Measurements from ENCODE around the gene BCAT1.

BCAT1 gene

DNA sequence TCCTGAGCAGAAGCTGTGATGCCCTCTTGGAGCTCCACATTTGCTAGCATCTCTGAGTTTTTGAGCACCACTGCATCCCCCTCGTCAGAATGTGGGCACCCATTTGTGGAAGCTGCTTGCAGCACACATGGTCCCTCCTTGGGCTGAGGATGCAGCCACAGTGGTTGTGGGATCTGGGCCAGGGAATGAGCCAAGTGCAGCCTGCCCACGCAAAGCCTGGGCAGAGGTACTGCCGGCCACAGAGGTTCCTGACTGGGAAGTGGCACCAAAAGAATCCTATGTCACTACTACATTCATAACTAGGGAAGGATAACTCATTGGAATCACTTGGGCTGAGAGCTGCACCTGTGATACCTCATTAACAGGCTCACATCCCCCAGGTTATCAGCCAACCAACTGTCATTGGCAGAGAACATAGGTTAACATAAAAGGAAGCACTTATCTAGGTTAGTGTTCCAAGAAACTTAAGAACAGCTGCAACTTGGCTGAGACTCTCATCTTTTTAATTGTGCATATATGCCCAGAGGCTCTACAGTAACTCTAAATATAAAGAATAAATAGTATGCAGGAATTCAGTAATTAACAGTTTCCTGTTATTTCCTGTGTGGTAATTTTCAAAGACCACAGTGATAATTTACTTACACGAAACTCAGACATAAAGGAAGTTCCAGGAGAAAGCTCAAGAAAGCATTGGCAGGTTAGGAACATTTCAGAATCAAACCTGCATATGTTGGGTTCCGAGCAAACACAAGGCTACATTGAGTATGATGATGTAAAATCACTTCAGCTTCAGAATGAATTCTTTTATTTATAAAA lies 145.3 kb downstream of the BCAT1 start:
- no peak for DNase-seq

DNA sequence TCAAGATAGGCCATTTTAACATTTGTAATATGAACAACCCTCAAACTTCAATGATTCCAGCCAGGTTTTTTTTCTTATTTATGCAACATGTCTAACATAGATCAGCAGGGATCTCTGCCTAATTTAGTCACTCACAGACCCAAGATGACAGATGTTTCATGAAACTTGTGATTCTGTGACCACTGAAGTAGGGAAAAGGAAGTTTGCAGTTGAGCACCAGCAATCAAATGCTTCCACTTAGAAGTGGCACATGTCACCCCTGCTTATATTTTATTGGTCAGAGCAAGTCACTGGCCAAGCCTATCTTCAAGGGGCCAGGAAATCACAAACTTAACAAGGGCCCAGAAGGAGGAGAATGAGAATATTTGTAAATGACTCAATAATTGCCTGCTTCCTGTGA lies 150.6 kb downstream of the BCAT1 start:
- no peak for DNase-seq

DNA sequence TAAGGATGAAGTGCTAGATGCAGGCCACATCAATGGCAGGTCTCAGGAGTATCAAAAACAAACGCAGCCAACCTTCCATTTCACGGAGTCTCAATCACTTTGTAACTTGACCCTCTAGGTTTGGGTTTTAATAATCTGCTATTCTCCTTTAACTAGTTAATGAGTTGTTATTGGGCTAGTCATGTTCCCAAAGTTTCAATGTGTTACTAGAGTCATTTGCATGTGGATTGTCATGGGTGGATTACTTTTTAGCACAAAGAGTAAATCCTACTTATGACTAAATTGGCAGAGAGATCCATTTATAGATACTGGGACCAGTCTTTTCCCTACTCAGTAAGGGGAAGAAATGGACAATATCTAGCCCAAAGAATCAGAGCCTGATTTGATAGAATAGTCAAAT lies 151.0 kb downstream of the BCAT1 start:
- no peak for DNase-seq

DNA sequence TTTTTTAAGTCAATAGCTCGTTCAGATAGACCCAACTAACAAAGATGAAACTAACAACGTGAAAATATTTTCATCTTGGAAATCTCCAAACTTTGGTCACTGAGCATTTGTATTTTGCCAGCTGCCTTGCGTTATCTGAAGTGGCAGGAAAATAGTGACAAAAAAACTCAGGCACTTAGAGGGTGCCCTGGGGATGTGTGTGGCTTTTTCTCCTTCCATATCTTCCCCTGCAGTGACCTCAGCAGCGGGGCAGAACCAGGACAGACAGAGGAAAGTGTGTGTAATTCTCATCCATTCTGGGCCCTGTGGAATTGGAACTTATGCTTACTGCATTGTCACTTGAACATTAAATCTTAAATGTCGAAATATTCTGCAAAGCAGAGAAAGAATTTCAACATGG lies 152.0 kb downstream of the BCAT1 start:
- no peak for DNase-seq

DNA sequence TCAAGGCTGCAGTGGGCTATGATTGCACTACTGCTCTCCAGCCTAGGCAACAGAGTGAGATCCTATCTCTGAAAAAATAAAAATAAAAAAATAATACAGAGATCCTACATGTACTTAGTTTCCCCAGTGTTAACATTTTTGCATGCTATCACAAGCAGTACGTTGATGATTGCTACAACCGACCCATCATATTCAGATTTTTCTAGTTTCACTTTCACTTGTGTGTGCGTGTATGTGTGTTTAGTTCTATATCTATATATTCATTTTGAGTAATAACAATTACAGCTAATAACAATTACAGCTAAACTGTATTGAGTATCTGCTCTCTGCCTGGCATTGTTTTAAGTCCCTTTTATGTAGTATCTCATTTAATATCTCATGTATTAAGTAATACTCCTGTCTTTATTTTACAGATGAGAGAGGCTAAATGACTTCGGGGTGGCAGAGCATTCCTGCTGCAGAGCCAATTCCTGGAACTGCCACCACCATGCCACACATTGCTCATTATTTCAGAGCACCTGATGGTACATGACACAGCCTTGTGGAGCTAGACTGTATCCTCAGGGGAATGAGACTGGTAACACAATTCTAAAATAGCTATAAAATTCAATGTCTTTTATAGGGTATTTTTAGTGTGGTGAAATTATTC lies 153.1 kb downstream of the BCAT1 start:
- DNase-seq: peak in 1 of 2 experiments; percentile 8

DNA sequence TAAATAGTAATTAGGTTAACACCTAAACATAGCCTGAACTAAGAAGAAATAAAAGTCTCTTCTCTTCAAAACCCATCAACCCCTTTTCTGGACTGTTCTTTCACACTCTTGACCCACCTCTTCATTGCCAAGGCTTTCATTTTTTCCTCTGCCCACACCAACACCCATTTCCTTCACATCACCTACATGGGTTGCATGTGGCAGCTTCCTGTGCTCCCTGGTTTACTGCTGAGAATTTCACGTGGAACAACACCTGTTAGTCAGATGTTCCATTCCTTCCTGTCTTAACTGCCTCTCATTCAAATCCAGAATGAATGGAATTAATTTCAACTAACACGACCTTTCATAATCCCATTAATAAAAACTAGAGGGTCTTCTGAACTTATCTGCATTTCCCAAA lies 157.3 kb downstream of the BCAT1 start:
- no peak for DNase-seq

DNA sequence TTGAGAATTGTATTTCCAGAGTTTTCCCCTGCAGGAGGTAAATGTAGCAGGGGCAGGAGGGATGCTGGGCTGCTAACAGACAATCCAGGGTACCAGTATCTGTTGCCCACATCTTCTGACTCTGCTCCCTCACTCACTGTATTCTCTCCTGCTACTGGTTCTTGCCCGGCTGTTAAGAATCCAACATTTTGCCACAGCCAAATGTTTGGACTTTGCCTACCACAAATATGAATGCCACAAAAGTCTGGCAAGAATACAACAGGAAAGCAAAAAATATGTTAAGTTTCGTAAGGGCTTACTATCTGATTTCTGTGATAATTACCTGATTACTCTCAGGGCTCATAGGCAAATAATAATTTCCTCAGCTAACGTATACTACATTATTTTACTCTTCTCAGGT lies 160.0 kb downstream of the BCAT1 start:
- no peak for DNase-seq

DNA sequence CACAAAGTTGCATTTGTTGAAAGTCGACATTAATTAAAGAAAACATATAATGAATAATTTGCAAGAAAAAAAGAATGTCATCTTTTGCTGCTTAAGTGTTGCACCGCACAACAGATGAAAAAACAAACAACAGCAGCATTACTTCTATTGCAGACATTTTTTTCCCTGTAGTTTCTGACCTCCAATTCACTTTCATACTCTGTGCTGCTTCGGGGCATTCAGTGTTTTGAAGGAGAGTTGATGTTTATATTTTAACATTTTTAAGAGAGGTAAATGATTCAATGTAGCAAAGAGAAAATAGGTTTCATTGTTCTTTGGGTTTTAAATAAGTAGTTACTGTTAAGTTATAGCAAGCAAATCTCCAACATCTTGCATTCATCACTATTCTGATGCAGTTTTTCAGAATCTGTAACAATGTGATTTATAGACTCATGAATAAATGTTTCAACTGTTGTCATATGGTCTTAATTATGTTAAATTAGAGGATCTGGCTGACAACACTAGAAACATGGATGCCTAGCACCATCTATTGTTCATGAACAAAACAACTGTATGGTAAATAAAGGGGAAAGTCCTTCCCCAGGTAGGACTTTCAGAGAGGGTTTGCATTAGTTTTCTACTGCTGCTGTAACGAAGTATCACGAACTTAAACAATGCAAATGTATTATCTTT lies 168.1 kb downstream of the BCAT1 start:
- DNase-seq: no peak

DNA sequence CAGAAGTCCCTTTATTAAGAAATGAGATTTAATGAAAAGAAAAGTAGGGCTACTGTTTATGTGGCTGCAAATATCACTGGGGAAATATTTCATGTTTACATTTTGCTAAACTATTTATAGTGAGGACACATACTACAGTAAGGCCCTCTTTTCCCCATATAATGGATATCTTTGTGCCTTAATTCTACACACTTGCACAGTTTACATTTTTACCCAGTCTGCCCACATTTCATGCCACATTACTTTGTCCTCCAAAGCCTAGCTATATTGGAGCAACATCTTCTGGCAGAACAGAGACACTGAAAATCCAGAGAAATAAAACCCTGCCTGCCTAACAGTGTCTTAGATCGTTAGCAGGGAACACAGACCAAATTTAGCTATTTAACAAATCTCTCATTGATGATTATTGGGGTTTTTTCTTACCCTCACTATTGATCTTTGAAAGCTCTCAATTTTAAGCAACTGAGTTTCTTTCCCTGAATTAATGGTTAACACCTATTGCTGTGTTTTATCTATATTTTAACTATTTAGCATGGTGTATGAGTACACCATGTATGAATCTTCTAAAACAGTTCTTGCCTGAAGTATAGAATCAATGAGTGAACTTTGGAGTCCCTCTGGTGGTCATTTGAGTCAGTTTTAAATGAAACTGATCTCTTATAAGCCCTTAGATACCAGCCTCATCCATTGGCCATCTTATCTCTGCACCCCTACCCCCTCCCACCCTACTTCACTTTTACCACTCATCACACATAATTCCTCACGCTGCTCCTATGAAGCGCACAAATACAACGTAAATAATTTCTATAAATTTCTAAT lies 170.2 kb downstream of the BCAT1 start:
- no peak for DNase-seq

DNA sequence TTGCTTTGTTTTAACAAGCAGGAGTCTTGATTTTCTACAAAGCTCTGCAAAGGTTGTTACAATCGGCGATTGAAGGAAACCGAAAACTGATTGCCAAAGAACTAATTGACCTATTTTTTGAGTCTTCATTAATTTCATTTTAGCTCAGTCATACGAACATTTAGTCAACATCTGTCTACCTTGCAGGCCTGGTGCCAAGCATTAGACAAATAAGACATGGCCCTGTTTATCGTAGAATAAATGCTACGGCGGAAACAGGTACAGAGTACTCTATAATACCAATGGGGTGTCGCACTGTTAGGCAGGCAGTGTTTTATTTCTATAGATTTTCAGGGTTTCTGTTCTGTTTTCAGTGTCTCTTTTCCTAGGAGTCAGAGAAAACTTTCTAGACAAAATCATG lies 171.5 kb downstream of the BCAT1 start:
- DNase-seq: no peak

DNA sequence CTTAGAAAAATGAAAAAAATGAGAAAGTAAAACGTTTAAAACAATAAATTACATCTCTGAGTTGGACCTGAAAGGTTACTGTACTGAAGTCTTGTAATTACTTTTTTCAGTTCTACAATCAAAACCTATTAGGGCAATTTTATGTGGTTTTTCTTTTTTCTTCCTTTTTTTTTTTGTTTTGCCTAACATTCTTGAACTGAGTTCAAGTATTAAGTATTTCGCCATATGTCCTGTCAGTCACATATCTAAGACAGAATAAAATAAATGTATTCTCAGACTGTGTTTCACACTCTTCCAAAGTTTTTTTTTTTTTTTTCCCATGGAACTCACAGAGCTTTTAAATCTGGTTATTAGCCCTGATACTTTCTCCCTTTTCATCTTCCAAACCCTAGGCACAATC lies 172.0 kb downstream of the BCAT1 start:
- no peak for DNase-seq

DNA sequence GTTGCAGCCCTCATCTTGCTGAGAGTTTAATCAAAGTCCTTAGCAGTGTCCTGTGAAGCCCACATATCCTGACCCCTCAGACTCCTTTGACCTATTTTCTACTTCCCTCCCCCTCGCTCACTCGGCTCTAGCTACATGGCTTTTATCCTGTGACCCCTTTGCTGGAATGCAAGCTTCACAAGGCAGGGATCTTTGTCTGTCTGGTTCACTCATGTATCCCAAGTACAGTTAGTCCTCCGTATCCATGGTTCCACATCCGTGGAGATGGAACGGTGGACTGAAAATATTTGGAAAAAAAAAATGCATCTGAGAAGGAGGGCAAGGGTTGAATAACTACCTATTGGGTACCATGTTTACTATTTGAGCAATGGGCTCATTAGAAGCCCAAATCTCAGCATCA lies 173.8 kb downstream of the BCAT1 start:
- DNase-seq: no peak

DNA sequence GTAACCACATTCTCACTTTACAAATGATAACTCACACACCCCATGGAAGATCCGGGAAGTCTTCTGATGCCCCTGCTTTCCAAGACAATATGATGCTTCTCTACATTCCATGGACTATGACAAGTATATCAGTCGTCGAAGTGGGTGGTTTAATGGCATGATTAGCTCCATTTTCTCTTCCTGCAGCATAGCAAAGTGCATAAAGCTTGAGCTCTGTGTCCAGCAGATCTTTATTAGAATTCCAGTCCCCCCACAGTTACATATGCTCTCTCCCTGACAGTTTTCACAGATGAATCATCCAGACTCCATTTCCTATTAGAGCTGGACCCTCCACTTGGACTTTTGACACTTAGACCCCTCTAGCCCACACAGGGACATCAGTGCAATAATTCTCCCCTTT lies 174.9 kb downstream of the BCAT1 start:
- DNase-seq: no peak

DNA sequence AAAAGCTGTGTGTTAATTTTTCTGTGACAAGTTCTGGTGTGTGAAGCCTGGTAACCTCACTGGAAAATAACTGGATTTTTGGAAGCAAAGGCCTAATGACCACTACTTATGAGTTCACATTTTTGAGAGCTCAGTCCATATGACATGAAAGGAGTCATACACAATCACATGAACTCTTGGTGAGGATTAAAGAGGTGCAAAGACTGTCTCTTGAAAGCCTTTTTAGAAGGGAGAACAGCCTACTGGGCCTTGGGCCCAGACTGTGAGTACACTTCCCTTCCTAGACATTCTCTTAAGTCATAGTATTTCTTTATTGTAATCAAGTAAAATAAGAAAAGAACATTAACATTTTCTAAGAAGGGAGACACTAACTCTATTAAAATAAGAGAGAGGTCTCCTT lies 176.1 kb downstream of the BCAT1 start:
- no peak for DNase-seq

DNA sequence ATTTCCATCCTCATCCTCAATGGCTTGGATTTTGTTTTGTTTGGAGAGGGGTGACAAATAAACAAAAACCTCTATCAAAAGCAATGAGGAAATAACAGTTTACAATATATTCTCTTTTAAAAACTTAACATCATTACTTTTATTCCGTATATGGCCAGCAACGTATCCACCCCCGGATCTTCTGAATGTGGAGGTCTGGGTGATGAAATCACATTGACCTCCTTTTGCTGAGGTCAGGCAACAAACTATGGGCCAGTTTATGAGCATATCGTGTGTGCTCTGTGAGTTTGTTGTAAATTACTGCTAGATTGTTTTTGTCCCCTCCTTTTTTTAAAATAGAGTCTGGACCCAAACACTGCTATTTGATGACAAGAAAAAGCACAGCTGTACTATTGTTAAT lies 178.1 kb downstream of the BCAT1 start:
- DNase-seq: no peak

DNA sequence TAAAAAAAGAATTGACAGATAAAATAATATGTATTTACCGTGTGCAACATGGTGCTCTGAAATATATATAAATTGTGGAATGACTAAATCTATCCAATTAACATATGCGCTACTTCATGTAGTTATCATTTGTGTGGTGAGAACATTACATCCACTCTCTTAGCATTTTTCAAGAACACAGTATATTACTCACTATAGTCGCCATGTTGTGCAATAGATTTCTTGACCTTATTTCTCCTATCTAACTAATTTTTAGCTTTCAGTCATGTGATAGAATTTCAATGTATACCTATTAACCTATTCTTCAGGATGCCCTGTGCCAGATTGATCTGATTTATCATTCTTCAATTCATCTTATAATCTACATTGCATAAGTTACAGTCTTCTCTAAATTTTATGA lies 178.6 kb downstream of the BCAT1 start:
- no peak for DNase-seq

DNA sequence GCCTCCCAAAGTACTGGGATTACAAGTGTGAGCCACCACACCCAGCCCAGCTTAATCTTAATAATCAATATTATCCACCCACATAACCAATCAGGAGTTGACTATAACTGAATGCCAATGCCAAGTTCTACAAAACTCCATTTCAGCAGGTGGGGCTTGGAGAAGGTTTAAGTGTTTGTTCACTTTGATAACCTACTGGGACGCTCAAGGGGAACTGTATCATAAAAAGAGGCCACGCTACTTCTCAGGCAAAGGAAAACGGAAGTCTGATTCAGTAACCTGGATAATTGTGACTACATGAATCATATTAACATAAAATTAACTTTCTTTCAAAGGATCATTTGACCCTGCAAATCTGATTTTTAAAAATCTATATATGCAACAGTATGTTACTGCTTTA lies 179.2 kb downstream of the BCAT1 start:
- no peak for DNase-seq

DNA sequence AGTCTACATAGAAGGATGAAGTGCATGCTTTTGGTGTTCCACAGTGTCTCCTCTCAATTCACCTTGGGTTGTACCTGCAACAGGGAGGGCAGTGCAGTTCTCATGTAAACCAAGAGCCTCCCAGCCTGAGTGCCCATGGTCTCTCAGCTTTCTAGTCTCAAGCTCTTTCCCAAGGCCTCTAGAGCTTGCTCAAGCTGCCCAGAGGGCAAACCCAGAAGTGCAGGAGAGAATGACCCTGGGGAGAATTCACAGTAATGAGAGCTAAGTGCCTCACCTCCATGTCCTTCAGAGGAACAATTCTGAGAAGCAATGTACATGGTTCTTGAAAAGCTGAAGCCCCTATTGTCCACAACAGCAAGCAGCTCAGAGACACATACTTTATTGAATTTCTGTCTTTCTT lies 180.5 kb downstream of the BCAT1 start:
- no peak for DNase-seq

DNA sequence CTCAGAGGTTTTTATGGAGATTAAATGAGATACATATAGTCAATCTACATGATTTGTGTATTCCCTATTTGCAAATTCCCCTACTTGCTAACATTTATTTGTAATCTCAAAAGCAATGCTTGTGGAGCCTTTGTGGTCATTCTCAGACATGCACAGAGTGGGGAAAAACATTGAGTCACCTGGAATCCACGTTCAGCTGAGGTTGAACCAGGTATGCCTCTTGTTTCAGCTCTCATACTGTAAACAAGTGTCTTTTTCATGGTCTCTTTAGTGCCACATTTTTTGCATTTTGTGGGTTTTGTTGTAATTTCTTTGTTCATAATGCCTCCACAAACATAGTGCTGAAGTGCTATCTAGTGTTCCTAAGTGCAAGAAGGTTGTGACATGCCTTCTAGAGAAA lies 181.9 kb downstream of the BCAT1 start:
- DNase-seq: no peak

DNA sequence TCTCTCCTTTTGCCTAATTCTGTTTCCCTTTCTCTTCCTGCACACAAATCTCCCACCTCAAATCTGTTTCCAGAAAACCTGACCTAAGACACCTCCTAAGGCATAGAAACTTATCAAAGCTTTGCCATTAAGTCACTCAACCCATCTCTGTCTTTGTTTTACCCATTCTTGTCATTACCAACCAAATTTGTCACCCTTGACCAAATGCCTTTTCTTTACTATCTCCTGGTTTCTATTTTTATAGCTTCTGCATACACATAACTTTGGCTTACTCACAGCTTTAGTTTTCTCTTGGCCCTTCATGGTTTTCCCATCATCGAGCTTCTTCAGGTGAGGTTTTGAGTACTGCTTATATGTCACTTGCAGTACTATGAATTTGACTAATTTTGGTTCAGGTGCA lies 184.2 kb downstream of the BCAT1 start:
- no peak for DNase-seq

DNA sequence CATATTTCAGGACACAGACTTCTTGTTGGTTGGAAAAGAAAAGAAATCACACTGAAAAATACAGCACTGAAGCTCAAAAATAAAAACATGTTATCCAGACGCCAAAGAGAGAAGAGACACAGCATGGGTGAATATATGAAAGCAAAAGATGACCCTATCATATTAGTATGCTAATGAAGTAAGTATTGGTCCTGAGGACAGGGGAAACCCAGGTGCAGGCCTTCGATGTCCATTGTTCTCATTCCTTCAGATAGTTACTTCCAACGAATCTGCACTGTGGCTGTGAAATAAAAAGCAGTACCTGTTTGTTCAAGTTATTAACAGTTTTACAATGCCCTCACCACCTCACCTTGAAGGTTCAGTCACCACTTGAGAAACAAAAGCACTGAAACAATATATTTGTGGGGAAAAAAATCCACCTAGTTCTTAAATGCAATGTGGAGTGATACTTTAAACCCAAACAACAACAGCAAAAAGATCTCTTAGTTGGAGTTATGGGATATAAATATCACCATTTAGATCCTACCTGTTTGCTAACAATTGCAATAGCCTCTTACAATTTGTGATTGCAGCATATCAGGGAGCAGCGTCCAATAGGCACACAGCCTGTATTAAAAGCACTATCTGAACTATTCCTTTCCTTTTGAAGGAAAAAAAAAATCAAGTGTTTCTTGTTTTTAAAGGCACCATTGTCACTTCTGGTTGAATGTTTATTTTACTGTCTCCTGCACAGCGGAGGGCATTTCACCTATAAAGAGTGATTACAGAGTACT lies 188.1 kb downstream of the BCAT1 start:
- no peak for DNase-seq

DNA sequence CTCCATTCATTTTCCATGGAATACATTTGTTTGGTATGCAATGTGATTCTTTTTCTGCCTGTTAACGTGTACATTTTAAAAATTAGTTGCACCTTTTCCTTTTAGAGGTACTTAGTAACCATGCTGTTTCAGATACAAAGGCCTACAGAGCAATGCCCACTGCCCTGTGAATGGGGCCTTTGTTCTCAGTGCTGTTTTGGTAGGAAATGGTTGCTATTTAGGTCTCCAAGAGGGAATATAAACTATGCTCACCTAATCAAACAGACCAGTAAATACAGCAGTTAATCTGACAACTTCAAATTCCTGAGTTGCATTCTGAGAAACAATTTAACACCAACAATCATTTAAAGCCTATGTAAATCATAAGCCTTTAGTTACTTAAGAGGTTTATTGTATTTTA lies 188.7 kb downstream of the BCAT1 start:
- DNase-seq: no peak
